ENCODE results near the gene LRRC25. TPM values are rescaled to one million over a fixed set of nuclear protein-coding genes. Genes with fewer than 3 reads are reported as not detected.

Gene LRRC25
- total RNA-seq, 1 donor from 2014 or later, result not detected

DNA sequence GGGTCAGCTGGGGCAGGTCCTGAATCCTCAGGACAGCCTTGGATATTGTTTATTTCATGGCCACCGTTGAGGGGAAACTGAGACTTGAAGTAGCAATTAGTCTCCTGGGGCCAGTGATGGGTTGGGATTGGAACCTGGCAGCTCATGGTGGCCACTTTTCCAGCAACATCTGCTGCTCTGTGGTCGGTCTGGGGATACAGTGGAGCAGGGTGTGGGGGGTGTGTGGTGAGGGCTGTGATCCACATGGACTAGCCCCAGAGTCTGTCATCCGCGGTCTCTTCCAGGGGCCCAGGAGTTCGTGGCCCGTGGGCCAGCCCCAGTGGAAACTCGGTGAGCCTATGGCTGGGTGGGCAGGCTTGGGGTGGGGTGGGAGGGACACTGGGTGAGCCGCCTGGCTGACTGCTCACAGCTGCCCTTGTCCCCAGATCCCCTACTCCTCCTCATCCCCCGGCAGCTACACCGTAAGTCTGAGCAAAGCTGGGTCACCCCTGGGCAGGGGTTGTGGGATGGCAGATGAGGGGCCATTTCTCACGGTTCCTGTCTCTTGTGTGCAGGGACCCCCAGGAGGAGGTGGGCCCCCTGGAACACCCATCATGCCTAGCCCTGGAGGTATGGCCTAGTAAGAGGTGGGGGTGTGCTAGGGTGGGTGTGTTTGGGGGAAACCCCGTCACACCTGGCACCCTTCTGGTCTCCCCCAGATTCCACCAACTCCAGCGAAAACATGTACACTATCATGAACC, 35.0 kb upstream of the LRRC25 start:
- Mint-ChIP-seq H3K4me3 (ENCODE audit: unreplicated experiment) (no peak overlapping the region), H3K27me3 (ENCODE audit: unreplicated experiment) (peaks cover 20% of the 10 kb centered on the region), H3K4me1 (ENCODE audit: unreplicated experiment) (peaks cover 3% of the 10 kb centered on the region), H3K27ac (ENCODE audit: unreplicated experiment) (no peak overlapping the region), H3K9me3 (ENCODE audit: unreplicated experiment) (no peaks in the 10 kb centered on the region), H3K36me3 (ENCODE audit: low read depth, unreplicated experiment) (no peaks in the 10 kb centered on the region)
- TF ChIP-seq, protein P1, sequence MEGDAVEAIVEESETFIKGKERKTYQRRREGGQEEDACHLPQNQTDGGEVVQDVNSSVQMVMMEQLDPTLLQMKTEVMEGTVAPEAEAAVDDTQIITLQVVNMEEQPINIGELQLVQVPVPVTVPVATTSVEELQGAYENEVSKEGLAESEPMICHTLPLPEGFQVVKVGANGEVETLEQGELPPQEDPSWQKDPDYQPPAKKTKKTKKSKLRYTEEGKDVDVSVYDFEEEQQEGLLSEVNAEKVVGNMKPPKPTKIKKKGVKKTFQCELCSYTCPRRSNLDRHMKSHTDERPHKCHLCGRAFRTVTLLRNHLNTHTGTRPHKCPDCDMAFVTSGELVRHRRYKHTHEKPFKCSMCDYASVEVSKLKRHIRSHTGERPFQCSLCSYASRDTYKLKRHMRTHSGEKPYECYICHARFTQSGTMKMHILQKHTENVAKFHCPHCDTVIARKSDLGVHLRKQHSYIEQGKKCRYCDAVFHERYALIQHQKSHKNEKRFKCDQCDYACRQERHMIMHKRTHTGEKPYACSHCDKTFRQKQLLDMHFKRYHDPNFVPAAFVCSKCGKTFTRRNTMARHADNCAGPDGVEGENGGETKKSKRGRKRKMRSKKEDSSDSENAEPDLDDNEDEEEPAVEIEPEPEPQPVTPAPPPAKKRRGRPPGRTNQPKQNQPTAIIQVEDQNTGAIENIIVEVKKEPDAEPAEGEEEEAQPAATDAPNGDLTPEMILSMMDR (IDR thresholded peaks at IDR 0.05; ENCODE audit: unreplicated experiment), result no peak
- no peak for DNase-seq (ENCODE audit: low spot score)

- no peak for DNase-seq (ENCODE audit: low spot score)
- H3K27me3 Mint-ChIP-seq (ENCODE audit: unreplicated experiment), result peaks cover 20% of the 10 kb centered on the region
- no peak overlapping the region for H3K4me3 Mint-ChIP-seq (ENCODE audit: unreplicated experiment)
- TF ChIP-seq, protein P1 (IDR thresholded peaks at IDR 0.05; ENCODE audit: unreplicated experiment), result no peak
- H3K4me1 Mint-ChIP-seq (ENCODE audit: unreplicated experiment), result peaks cover 3% of the 10 kb centered on the region
- H3K9me3 Mint-ChIP-seq (ENCODE audit: unreplicated experiment), result no peaks in the 10 kb centered on the region
- no peak overlapping the region for H3K27ac Mint-ChIP-seq (ENCODE audit: unreplicated experiment)
- no peaks in the 10 kb centered on the region for H3K36me3 Mint-ChIP-seq (ENCODE audit: low read depth, unreplicated experiment)
Measured at GRCh38 chr19:18431351-18432197, 34.2 kb upstream of the LRRC25 start.

- TF ChIP-seq, protein P1 (IDR thresholded peaks at IDR 0.05; ENCODE audit: unreplicated experiment), result no peak
- no peak overlapping the region for H3K4me3 Mint-ChIP-seq (ENCODE audit: unreplicated experiment)
- no peaks in the 10 kb centered on the region for H3K36me3 Mint-ChIP-seq (ENCODE audit: low read depth, unreplicated experiment)
- H3K27ac Mint-ChIP-seq (ENCODE audit: unreplicated experiment), result peak overlapping the region; percentile 81
- peaks cover 15% of the 10 kb centered on the region for H3K27me3 Mint-ChIP-seq (ENCODE audit: unreplicated experiment)
- no peaks in the 10 kb centered on the region for H3K4me1 Mint-ChIP-seq (ENCODE audit: unreplicated experiment)
- no peak for DNase-seq (ENCODE audit: low spot score)
- H3K9me3 Mint-ChIP-seq (ENCODE audit: unreplicated experiment), result no peaks in the 10 kb centered on the region
Measured at GRCh38 chr19:18430417-18431144, 33.2 kb upstream of the LRRC25 start.

GRCh38 chr19:18429717-18430416, 32.4 kb upstream of the LRRC25 start:
- Mint-ChIP-seq H3K4me1 (ENCODE audit: unreplicated experiment) (no peaks in the 10 kb centered on the region), H3K36me3 (ENCODE audit: low read depth, unreplicated experiment) (no peaks in the 10 kb centered on the region)
- TF ChIP-seq, protein P1 (IDR thresholded peaks at IDR 0.05; ENCODE audit: unreplicated experiment), result no peak

More at GRCh38 chr19:18429717-18430416, 32.4 kb upstream of the LRRC25 start:
- Mint-ChIP-seq H3K9me3 (ENCODE audit: unreplicated experiment) (no peaks in the 10 kb centered on the region), H3K27ac (ENCODE audit: unreplicated experiment) (no peak overlapping the region), H3K27me3 (ENCODE audit: unreplicated experiment) (peaks cover 15% of the 10 kb centered on the region), H3K4me3 (ENCODE audit: unreplicated experiment) (no peak overlapping the region)
- no peak for DNase-seq (ENCODE audit: low spot score)
